ENCODE measurements around the gene MALT1. TPM values are rescaled to one million over a fixed set of nuclear protein-coding genes. Genes with fewer than 3 reads are reported as not detected.

MALT1 gene
- total RNA-seq, 3 donors from 2014 or later (not counting 1 experiment from before 2014, with no cell fraction given), result 49.8 to 55.8 (median 54.5) TPM

DNA sequence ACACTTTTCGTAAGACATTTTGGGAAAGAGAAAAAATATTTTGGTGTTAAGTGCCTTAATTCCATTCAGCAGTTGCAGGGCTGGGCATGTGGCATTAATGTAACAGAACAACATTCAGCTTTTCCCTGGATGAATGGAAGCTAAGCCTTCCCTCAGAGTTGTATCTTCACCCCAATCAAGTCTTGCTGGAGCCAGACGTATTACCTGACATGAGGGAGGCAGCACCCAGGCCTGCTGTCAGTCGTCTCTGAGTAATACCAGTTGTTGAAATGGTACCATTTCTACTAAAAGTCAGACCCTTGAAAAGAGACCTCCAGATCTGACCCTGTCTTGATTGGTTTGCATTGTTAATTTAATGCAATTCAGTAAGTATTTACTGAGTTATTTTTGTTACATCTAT, 57.5 kb downstream of the MALT1 start:
- no peaks in the 10 kb centered on the region for H3K9me3 ChIP-seq (ENCODE audit: control insufficient read depth, insufficient read depth, low read length)
- intact Hi-C loops (cut with micrococcal nuclease), result no loop called here
- H3K36me3 Mint-ChIP-seq, result no peaks in the 10 kb centered on the region
- no peak overlapping the region for H3K4me3 ChIP-seq (ENCODE audit: low read length)
- ATAC-seq, result no peak
- DNase-seq, result no peak
- peaks cover 0 to 5% of the 10 kb centered on the region in 2 donors for H3K4me1 Mint-ChIP-seq
- H3K9me3 Mint-ChIP-seq, result no peaks in the 10 kb centered on the region
- no peaks in the 10 kb centered on the region for H3K27me3 Mint-ChIP-seq (ENCODE audit: low read depth in 2 of 2)
- H3K27ac ChIP-seq (ENCODE audit: low read length), result no peak overlapping the region
- H3K27me3 ChIP-seq (ENCODE audit: control insufficient read depth, insufficient read depth, low read length), result no peaks in the 10 kb centered on the region
- H3K4me3 Mint-ChIP-seq, result no peak overlapping the region
- H3K36me3 ChIP-seq (ENCODE audit: control insufficient read depth, insufficient read depth, low read length), result peaks cover 24% of the 10 kb centered on the region
- no peak overlapping the region for H3K27ac Mint-ChIP-seq
- WGBS (ENCODE audit: insufficient coverage), result 90% methylated on average over 3 of the region's 3 CpGs
- no peaks in the 10 kb centered on the region for H3K4me1 ChIP-seq (ENCODE audit: control insufficient read depth, insufficient read depth, low read length)
- TF ChIP-seq, protein P1, sequence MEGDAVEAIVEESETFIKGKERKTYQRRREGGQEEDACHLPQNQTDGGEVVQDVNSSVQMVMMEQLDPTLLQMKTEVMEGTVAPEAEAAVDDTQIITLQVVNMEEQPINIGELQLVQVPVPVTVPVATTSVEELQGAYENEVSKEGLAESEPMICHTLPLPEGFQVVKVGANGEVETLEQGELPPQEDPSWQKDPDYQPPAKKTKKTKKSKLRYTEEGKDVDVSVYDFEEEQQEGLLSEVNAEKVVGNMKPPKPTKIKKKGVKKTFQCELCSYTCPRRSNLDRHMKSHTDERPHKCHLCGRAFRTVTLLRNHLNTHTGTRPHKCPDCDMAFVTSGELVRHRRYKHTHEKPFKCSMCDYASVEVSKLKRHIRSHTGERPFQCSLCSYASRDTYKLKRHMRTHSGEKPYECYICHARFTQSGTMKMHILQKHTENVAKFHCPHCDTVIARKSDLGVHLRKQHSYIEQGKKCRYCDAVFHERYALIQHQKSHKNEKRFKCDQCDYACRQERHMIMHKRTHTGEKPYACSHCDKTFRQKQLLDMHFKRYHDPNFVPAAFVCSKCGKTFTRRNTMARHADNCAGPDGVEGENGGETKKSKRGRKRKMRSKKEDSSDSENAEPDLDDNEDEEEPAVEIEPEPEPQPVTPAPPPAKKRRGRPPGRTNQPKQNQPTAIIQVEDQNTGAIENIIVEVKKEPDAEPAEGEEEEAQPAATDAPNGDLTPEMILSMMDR (IDR thresholded peaks at IDR 0.05), result no peak

DNA sequence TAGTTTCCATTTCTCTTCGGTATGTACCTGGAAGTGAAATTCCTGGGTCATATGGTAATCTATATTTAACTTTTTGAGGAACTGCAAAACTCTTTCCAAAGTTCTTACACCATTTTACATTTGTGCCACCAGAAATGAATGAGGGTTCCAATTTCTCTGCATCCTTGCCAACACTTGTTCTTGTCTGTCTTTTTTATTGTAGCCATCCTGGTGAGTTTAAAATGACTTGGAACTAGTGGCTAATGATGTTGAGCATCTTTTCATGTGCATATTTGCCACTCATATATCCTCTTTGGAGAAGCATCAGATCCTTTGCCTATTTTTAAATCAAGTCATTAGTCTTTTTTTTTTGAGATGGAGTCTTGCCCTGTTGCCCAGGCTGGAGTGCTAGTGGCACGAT, 59.4 kb downstream of the MALT1 start:
- Mint-ChIP-seq H3K4me1 (peaks cover 0 to 5% of the 10 kb centered on the region in 2 donors), H3K9me3 (no peaks in the 10 kb centered on the region), H3K4me3 (no peak overlapping the region), H3K27me3 (ENCODE audit: low read depth in 2 of 2) (no peaks in the 10 kb centered on the region), H3K27ac (peak overlapping the region in 1 of 2 donors; percentile 9), H3K36me3 (no peaks in the 10 kb centered on the region)
- Histone ChIP-seq H3K27me3 (ENCODE audit: control insufficient read depth, insufficient read depth, low read length) (no peaks in the 10 kb centered on the region), H3K36me3 (ENCODE audit: control insufficient read depth, insufficient read depth, low read length) (peaks cover 37% of the 10 kb centered on the region), H3K4me1 (ENCODE audit: control insufficient read depth, insufficient read depth, low read length) (no peaks in the 10 kb centered on the region), H3K4me3 (ENCODE audit: low read length) (no peak overlapping the region), H3K27ac (ENCODE audit: low read length) (no peak overlapping the region), H3K9me3 (ENCODE audit: control insufficient read depth, insufficient read depth, low read length) (no peaks in the 10 kb centered on the region)
- DNase-seq (no peak), ATAC-seq (no peak)
- 89% methylated on average over 1 of the region's 2 CpGs for WGBS (ENCODE audit: insufficient coverage)
- TF ChIP-seq, protein P1 (IDR thresholded peaks at IDR 0.05), result no peak
- intact Hi-C loops (cut with micrococcal nuclease), result no loop called here

GRCh38 chr18:58732471-58732870, 61.2 kb downstream of the MALT1 start:
- 100% methylated on average over 1 of the region's 2 CpGs for WGBS (ENCODE audit: insufficient coverage)
- Mint-ChIP-seq H3K4me1 (peaks cover 0 to 5% of the 10 kb centered on the region in 2 donors), H3K4me3 (no peak overlapping the region), H3K9me3 (no peaks in the 10 kb centered on the region), H3K27me3 (ENCODE audit: low read depth in 2 of 2) (no peaks in the 10 kb centered on the region), H3K27ac (no peak overlapping the region), H3K36me3 (no peaks in the 10 kb centered on the region)
- no peaks in the 10 kb centered on the region for H3K27me3 ChIP-seq (ENCODE audit: control insufficient read depth, insufficient read depth, low read length)
- TF ChIP-seq, protein P1 (IDR thresholded peaks at IDR 0.05), result no peak
- H3K4me3 ChIP-seq (ENCODE audit: low read length), result no peak overlapping the region
- H3K4me1 ChIP-seq (ENCODE audit: control insufficient read depth, insufficient read depth, low read length), result no peaks in the 10 kb centered on the region
- ATAC-seq (no peak), DNase-seq (no peak)
- no peak overlapping the region for H3K27ac ChIP-seq (ENCODE audit: low read length)
- H3K36me3 ChIP-seq (ENCODE audit: control insufficient read depth, insufficient read depth, low read length), result peaks cover 50% of the 10 kb centered on the region
- intact Hi-C loops (cut with micrococcal nuclease), result no loop called here
- no peaks in the 10 kb centered on the region for H3K9me3 ChIP-seq (ENCODE audit: control insufficient read depth, insufficient read depth, low read length)

GRCh38 chr18:58733866-58734265, 62.6 kb downstream of the MALT1 start:
- intact Hi-C loops (cut with micrococcal nuclease), result no loop called here
- H3K36me3 ChIP-seq (ENCODE audit: control insufficient read depth, insufficient read depth, low read length), result peaks cover 57% of the 10 kb centered on the region
- no peaks in the 10 kb centered on the region for H3K27me3 Mint-ChIP-seq (ENCODE audit: low read depth in 2 of 2)

More at GRCh38 chr18:58733866-58734265, 62.6 kb downstream of the MALT1 start:
- no peak overlapping the region for H3K4me3 Mint-ChIP-seq
- Histone ChIP-seq H3K27ac (ENCODE audit: low read length) (no peak overlapping the region), H3K4me3 (ENCODE audit: low read length) (no peak overlapping the region), H3K27me3 (ENCODE audit: control insufficient read depth, insufficient read depth, low read length) (no peaks in the 10 kb centered on the region), H3K4me1 (ENCODE audit: control insufficient read depth, insufficient read depth, low read length) (no peaks in the 10 kb centered on the region), H3K9me3 (ENCODE audit: control insufficient read depth, insufficient read depth, low read length) (no peaks in the 10 kb centered on the region)
- H3K27ac Mint-ChIP-seq, result no peak overlapping the region
- H3K4me1 Mint-ChIP-seq, result peaks cover 0 to 5% of the 10 kb centered on the region in 2 donors
- peaks cover 5% of the 10 kb centered on the region for H3K36me3 Mint-ChIP-seq
- TF ChIP-seq, protein P1 (IDR thresholded peaks at IDR 0.05), result no peak
- ATAC-seq (no peak), DNase-seq (no peak)
- WGBS (ENCODE audit: insufficient coverage), result 100% methylated on average over 1 of the region's 1 CpG
- H3K9me3 Mint-ChIP-seq, result no peaks in the 10 kb centered on the region

Data from natural killer cell (primary cell).